SK-N-SH treated with all-trans-retinoic acid at 6 μM for 48 hours (cell line): ENCODE data around the gene ITLN1.

Experiments used
- ATAC-seq: fragments of 200-7000 bp; cut with Tn5 transposase; 3 replicates; pipeline ENCODE4 v1.9.1; 2020; ENCODE audit warnings: mild to moderate bottlenecking, moderate library complexity
- ARNTL ChIP-seq: fragments of 450-650 bp; formaldehyde crosslinking; IDR thresholded peaks from 2 replicates; pipeline ENCODE4 v1.5.0; 2020; ENCODE audit warnings: low read depth, mild to moderate bottlenecking, moderate library complexity, borderline replicate concordance
- BACH2 ChIP-seq: fragments of 250-450 bp; sonication (Bioruptor Pico); IDR thresholded peaks from 2 replicates; pipeline ENCODE4 v1.9.0; 2021; ENCODE audit warnings: mild to moderate bottlenecking, borderline replicate concordance
- CREB5 ChIP-seq: fragments of 250-450 bp; sonication (Bioruptor Pico); IDR thresholded peaks from 2 replicates; pipeline ENCODE4 v1.5.1; 2020; ENCODE audit warnings: low read depth, mild to moderate bottlenecking, moderate library complexity
- CSDC2 ChIP-seq: fragments of 250-450 bp; sonication (Bioruptor Pico); IDR thresholded peaks from 2 replicates; pipeline ENCODE4 v1.5.0; 2020; ENCODE audit warnings: mild to moderate bottlenecking, moderate library complexity
- CSRNP3 ChIP-seq: fragments of 250-450 bp; sonication (Bioruptor Pico); IDR thresholded peaks from 2 replicates; pipeline ENCODE4 v1.5.1; 2021; ENCODE audit warnings: mild to moderate bottlenecking, moderate library complexity
- ESRRG ChIP-seq: fragments of 250-450 bp; sonication (Bioruptor Pico); IDR thresholded peaks from 2 replicates; pipeline ENCODE4 v1.6.1; 2021; ENCODE audit warnings: mild to moderate bottlenecking
- GLIS3 ChIP-seq: fragments of 250-450 bp; sonication (Bioruptor Pico); IDR thresholded peaks from 2 replicates; pipeline ENCODE4 v1.5.0; 2020; ENCODE audit warnings: mild to moderate bottlenecking, moderate library complexity
- ISL1 ChIP-seq: fragments of 250-450 bp; sonication (Bioruptor Pico); IDR thresholded peaks from 2 replicates; pipeline ENCODE4 v2.1.2; 2022; ENCODE audit warnings: mild to moderate bottlenecking, moderate library complexity
- OSR1 ChIP-seq: fragments of 250-450 bp; sonication (Bioruptor Pico); IDR thresholded peaks from 2 replicates; pipeline ENCODE4 v1.8.0; 2022; ENCODE audit warnings: moderate library complexity, mild to moderate bottlenecking, inconsistent platforms
- PATZ1 ChIP-seq: fragments of 250-450 bp; sonication (Bioruptor Pico); IDR thresholded peaks from 2 replicates; pipeline ENCODE4 v1.8.0; 2020; ENCODE audit warnings: mild to moderate bottlenecking, moderate library complexity, borderline replicate concordance
- POU6F1 ChIP-seq: fragments of 250-450 bp; sonication (Bioruptor Pico); IDR thresholded peaks from 2 replicates; pipeline ENCODE4 v1.8.0; 2021; ENCODE audit warnings: low read depth, mild to moderate bottlenecking, moderate library complexity, borderline replicate concordance
- PPARA ChIP-seq: fragments of 250-450 bp; sonication (Bioruptor Pico); IDR thresholded peaks from 2 replicates; pipeline ENCODE4 v1.5.0; 2020; ENCODE audit warnings: mild to moderate bottlenecking, borderline replicate concordance
- RARB ChIP-seq: fragments of 250-450 bp; sonication (Bioruptor Pico); IDR thresholded peaks from 2 replicates; pipeline ENCODE4 v1.8.0; 2021; ENCODE audit warnings: mild to moderate bottlenecking, moderate library complexity
- SNAI2 ChIP-seq: fragments of 250-450 bp; sonication (Bioruptor Pico); IDR thresholded peaks from 2 replicates; pipeline ENCODE4 v1.5.0; 2020; ENCODE audit warnings: mild to moderate bottlenecking, moderate library complexity
- TCF4 ChIP-seq: fragments of 250-450 bp; sonication (Bioruptor Pico); IDR thresholded peaks from 2 replicates; pipeline ENCODE4 v1.8.0; 2021; ENCODE audit warnings: mild to moderate bottlenecking, moderate library complexity, borderline replicate concordance
- TOX ChIP-seq: fragments of 250-450 bp; sonication (Bioruptor Pico); IDR thresholded peaks from 2 replicates; pipeline ENCODE4 v1.8.0; 2021; ENCODE audit warnings: mild to moderate bottlenecking, moderate library complexity, borderline replicate concordance
- TSHZ2 ChIP-seq: fragments of 250-450 bp; sonication (Bioruptor Pico); IDR thresholded peaks from 2 replicates; pipeline ENCODE4 v1.5.0; 2020; ENCODE audit warnings: mild to moderate bottlenecking, moderate library complexity
- ZC3H10 ChIP-seq: fragments of 250-450 bp; sonication (Bioruptor Pico); IDR thresholded peaks from 2 replicates; pipeline ENCODE4 v1.5.1; 2021; ENCODE audit warnings: mild to moderate bottlenecking, moderate library complexity
- ZFP3 ChIP-seq: fragments of 250-450 bp; sonication (Bioruptor Pico); IDR thresholded peaks from 2 replicates; pipeline ENCODE4 v1.5.0; 2020; ENCODE audit warnings: mild to moderate bottlenecking, moderate library complexity
- ZFP30 ChIP-seq: fragments of 450-650 bp; formaldehyde crosslinking; IDR thresholded peaks from 2 replicates; pipeline ENCODE4 v1.5.0; 2022; ENCODE audit warnings: mild to moderate bottlenecking, moderate library complexity
- ZNF565 ChIP-seq: fragments of 450-650 bp; formaldehyde crosslinking; conservative IDR thresholded peaks from 2 replicates; pipeline ENCODE4 v1.5.0; 2020; ENCODE audit warnings: low read depth, mild to moderate bottlenecking, moderate library complexity
- ZNF70 ChIP-seq: fragments of 450-650 bp; formaldehyde crosslinking; IDR thresholded peaks from 2 replicates; pipeline ENCODE4 v1.5.0; 2020; ENCODE audit warnings: mild to moderate bottlenecking, moderate library complexity
- ZNF8 ChIP-seq: fragments of 450-650 bp; formaldehyde crosslinking; IDR thresholded peaks from 2 replicates; pipeline ENCODE4 v1.5.0; 2020; ENCODE audit warnings: mild to moderate bottlenecking, moderate library complexity

The ITLN1 gene

GRCh38 chr1:160836561-160836960 lies 48.4 kb downstream of the ITLN1 start:
- no peak for ATAC-seq
- TF ChIP-seq ZNF8 (CRISPR knock-in tag): no peak
- TF ChIP-seq CSRNP3 (CRISPR knock-in tag): no peak
- TF ChIP-seq TCF4 (CRISPR knock-in tag): no peak
- TF ChIP-seq RARB (CRISPR knock-in tag): no peak
- TF ChIP-seq TSHZ2: no peak
- TF ChIP-seq POU6F1 (CRISPR knock-in tag): no peak
- no peak for TF ChIP-seq ZNF565 (CRISPR knock-in tag)
- no peak for TF ChIP-seq ARNTL
- TF ChIP-seq ZFP3 (CRISPR knock-in tag): no peak
- no peak for TF ChIP-seq ESRRG
- TF ChIP-seq TOX: no peak
- no peak for TF ChIP-seq SNAI2 (CRISPR knock-in tag)
- TF ChIP-seq OSR1 (CRISPR knock-in tag): no peak
- TF ChIP-seq CREB5 (CRISPR knock-in tag): no peak
- no peak for TF ChIP-seq ZNF70 (CRISPR knock-in tag)
- TF ChIP-seq PATZ1: no peak
- no peak for TF ChIP-seq ISL1 (CRISPR knock-in tag)
- TF ChIP-seq, all 23 proteins: peak for 0

- TF ChIP-seq BACH2 (CRISPR knock-in tag) (no peak), PPARA (CRISPR knock-in tag) (no peak), TCF4 (CRISPR knock-in tag) (no peak), PATZ1 (no peak), ZFP30 (no peak), ZC3H10 (no peak), POU6F1 (CRISPR knock-in tag) (no peak), RARB (CRISPR knock-in tag) (no peak), CSDC2 (no peak), TOX (no peak), TSHZ2 (no peak), ZNF565 (CRISPR knock-in tag) (no peak), OSR1 (CRISPR knock-in tag) (no peak), GLIS3 (no peak), ESRRG (no peak), CREB5 (CRISPR knock-in tag) (no peak)
- no peak for ATAC-seq
Measured at GRCh38 chr1:160835751-160836150, 49.2 kb downstream of the ITLN1 start.
